Suprapubic skin (tissue), 4 donors: ENCODE measurements around the gene ZFAND3.

ENCODE experiments used
- POLR2A ChIP-seq, 2 donors: fragments of 450-650 bp; IDR thresholded peaks; one replicate each; pipeline ENCODE4 v1.6.1; 2017; ENCODE audit warnings: antibody characterized with exemption in 2 of 2, mild to moderate bottlenecking in 2 of 2, moderate library complexity in 2 of 2
- POLR2AphosphoS5 ChIP-seq, 3 donors: sonication (generic); formaldehyde crosslinking; IDR thresholded peaks; one replicate each; pipeline ENCODE4 v1.6.1; 2017; ENCODE audit warnings: antibody characterized with exemption in 3 of 3
- TF ChIP-seq, protein P1 (sequence below), 2 donors: fragments of 200-600 bp in 1 of 2; fragments of 450-650 bp in 1 of 2; sonication (generic) in 1 of 2; IDR thresholded peaks; one replicate each; pipeline ENCODE4 v1.5.1; 2016 to 2019; ENCODE audit warnings: antibody characterized with exemption in 2 of 2, mild to moderate bottlenecking in 1 of 2, moderate library complexity in 1 of 2

DNA sequence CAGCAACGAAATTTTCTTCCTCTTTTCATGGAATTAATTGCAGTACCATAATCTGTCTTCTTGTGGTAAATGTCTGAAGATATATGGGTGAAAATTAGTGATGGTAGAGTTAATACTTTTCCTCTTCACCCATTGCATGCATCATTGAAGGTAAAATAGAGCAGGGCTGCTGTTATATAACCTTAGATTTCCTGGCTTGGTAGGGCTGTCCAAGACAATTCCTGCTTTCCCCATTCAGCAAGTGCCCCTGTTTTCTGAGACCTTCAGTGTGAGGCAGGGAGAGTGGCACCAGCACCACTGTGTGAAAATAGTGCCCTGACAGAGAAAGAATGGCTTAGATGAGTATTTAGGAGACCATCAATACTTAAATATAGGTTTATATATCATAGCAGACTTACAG, 202.0 kb downstream of the ZFAND3 start:
- TF ChIP-seq, protein P1, sequence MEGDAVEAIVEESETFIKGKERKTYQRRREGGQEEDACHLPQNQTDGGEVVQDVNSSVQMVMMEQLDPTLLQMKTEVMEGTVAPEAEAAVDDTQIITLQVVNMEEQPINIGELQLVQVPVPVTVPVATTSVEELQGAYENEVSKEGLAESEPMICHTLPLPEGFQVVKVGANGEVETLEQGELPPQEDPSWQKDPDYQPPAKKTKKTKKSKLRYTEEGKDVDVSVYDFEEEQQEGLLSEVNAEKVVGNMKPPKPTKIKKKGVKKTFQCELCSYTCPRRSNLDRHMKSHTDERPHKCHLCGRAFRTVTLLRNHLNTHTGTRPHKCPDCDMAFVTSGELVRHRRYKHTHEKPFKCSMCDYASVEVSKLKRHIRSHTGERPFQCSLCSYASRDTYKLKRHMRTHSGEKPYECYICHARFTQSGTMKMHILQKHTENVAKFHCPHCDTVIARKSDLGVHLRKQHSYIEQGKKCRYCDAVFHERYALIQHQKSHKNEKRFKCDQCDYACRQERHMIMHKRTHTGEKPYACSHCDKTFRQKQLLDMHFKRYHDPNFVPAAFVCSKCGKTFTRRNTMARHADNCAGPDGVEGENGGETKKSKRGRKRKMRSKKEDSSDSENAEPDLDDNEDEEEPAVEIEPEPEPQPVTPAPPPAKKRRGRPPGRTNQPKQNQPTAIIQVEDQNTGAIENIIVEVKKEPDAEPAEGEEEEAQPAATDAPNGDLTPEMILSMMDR (IDR thresholded peaks at IDR 0.05): no peak
- TF ChIP-seq POLR2AphosphoS5 (IDR thresholded peaks at IDR 0.05) (no peak), POLR2A (IDR thresholded peaks at IDR 0.05) (no peak)
